SK-N-MC (cell line): ENCODE results near the gene AKAP6.
"Not testable (repeated sequence)": the region's sequence is repeated elsewhere in the genome, so short reads cannot be mapped to it uniquely, and the experiment has no call there.

Source experiments
- DNase-seq: peaks from one replicate; pipeline ENCODE4 v3.0.0-alpha.2; 2011; ENCODE audit warnings: low read depth, low spot score
- H3K27ac ChIP-seq: fragments of 200-600 bp; sonication (generic); 2 replicates; pipeline ENCODE4 v1.5.1; 2016; ENCODE audit warnings: mixed run types
- H3K36me3 ChIP-seq: fragments of 200-600 bp; sonication (generic); 2 replicates; pipeline ENCODE4 v1.6.1; 2017; ENCODE audit warnings: antibody characterized with exemption, low read length, mixed read lengths; ENCODE audit not compliant: insufficient read depth
- H3K4me3 ChIP-seq: fragments of 200-600 bp; sonication (generic); 2 replicates; pipeline ENCODE4 v1.5.1; 2016
- H3K9ac ChIP-seq: fragments of 200-600 bp; sonication (generic); 2 replicates; pipeline ENCODE4 v1.8.0; 2017; ENCODE audit warnings: mixed run types, mixed read lengths; ENCODE audit not compliant: insufficient read length
- H3K9me3 ChIP-seq: fragments of 200-600 bp; sonication (generic); 2 replicates; pipeline ENCODE4 v1.6.1; 2017; ENCODE audit warnings: low read depth, mild to moderate bottlenecking, antibody characterized with exemption, low read length, moderate library complexity, mixed read lengths
- EZH2 ChIP-seq: fragments of 200-600 bp; sonication (generic); IDR thresholded peaks from one replicate; pipeline ENCODE4 v1.6.1; 2017; ENCODE audit warnings: antibody characterized with exemption
- FOXP2 ChIP-seq: optimal IDR thresholded peaks from 2 replicates; pipeline ENCODE3; 2011; ENCODE audit warnings: mild to moderate bottlenecking, moderate library complexity; ENCODE audit not compliant: insufficient read depth; ENCODE audit errors: extremely low read length, control extremely low read depth
- POLR2AphosphoS5 ChIP-seq: IDR thresholded peaks from 2 replicates; pipeline ENCODE4 v1.6.1; 2012; ENCODE audit warnings: mild to moderate bottlenecking, low read depth, low read length, borderline replicate concordance

The AKAP6 gene

DNA sequence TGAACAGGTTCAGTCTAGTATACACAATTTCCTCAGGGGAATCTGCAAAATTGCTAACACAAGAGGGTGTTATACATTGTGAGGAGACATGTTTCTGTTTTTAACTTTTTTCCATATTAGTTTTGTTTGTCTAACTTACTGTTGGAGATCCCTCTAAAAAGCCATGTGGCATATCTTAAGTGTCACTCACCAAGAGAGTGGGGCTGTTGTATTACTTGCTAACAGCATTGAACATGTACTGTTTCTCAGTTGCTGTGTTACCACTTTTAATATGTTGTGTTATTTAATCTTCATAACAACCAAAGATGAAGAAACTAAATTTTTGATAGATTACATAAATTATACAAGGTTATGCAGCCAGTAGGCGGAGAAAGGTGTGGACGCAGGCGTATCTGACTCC is 455.3 kb downstream of the AKAP6 start:
- no peak for DNase-seq
- no peaks in the 10 kb centered on the region for H3K36me3 ChIP-seq
- no peak overlapping the region for H3K27ac ChIP-seq
- no peak overlapping the region for H3K9ac ChIP-seq
- no peaks in the 10 kb centered on the region for H3K9me3 ChIP-seq
- TF ChIP-seq FOXP2: no peak
- no peak for TF ChIP-seq EZH2
- no peak for TF ChIP-seq POLR2AphosphoS5
- no peak overlapping the region for H3K4me3 ChIP-seq

GRCh38 chr14:32785585-32785984 is 456.5 kb downstream of the AKAP6 start:
- H3K27ac ChIP-seq: no peak overlapping the region
- H3K4me3 ChIP-seq: no peak overlapping the region
- H3K36me3 ChIP-seq: no peaks in the 10 kb centered on the region
- TF ChIP-seq POLR2AphosphoS5 (no peak), EZH2 (no peak), FOXP2 (no peak)
- no peaks in the 10 kb centered on the region for H3K9me3 ChIP-seq
- no peak overlapping the region for H3K9ac ChIP-seq
- no peak for DNase-seq

DNA sequence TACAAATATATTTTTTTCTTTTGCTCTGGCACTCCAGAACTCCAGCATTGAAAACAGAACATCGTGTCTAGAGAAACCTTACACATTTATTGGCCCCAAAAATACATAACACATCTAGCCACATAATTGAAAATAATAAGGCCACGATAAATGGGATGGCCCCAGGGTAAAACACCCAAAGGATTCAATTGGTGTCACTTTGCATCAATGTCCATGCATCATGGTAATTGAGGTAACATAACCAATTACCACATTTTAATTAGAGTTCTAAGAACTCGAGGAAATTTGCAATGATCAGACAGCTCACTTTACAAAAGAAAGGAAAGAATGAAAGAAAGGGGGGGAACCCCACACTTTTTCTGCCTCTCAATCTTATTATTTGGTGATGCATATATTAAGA is 457.8 kb downstream of the AKAP6 start:
- H3K27ac ChIP-seq: no peak overlapping the region
- no peak overlapping the region for H3K9ac ChIP-seq
- H3K9me3 ChIP-seq: no peaks in the 10 kb centered on the region
- no peak overlapping the region for H3K4me3 ChIP-seq
- DNase-seq: no peak
- no peak for TF ChIP-seq FOXP2
- no peak for TF ChIP-seq POLR2AphosphoS5
- TF ChIP-seq EZH2: no peak
- no peaks in the 10 kb centered on the region for H3K36me3 ChIP-seq

- not testable (repeated sequence) for H3K9me3 ChIP-seq, H3K36me3 ChIP-seq, H3K9ac ChIP-seq, H3K27ac ChIP-seq, DNase-seq, H3K4me3 ChIP-seq
Measured at GRCh38 chr14:32793033-32793432, 463.9 kb downstream of the AKAP6 start.

- Histone ChIP-seq H3K36me3 (no peaks in the 10 kb centered on the region), H3K9ac (no peak overlapping the region)
- DNase-seq: no peak
Measured at GRCh38 chr14:32800320-32800719, 471.2 kb downstream of the AKAP6 start.

GRCh38 chr14:32802295-32802694 is 473.2 kb downstream of the AKAP6 start:
- no peak overlapping the region for H3K27ac ChIP-seq
- no peaks in the 10 kb centered on the region for H3K9me3 ChIP-seq
- H3K4me3 ChIP-seq: no peak overlapping the region
- no peak for DNase-seq
- TF ChIP-seq EZH2 (no peak), FOXP2 (no peak), POLR2AphosphoS5 (no peak)
- H3K36me3 ChIP-seq: no peaks in the 10 kb centered on the region
- no peak overlapping the region for H3K9ac ChIP-seq

More at GRCh38 chr14:32800320-32800719, 471.2 kb downstream of the AKAP6 start:
- Histone ChIP-seq H3K4me3 (no peak overlapping the region), H3K27ac (no peak overlapping the region), H3K9me3 (no peaks in the 10 kb centered on the region)
- TF ChIP-seq FOXP2: no peak
- TF ChIP-seq EZH2: no peak
- TF ChIP-seq POLR2AphosphoS5: no peak

GRCh38 chr14:32805979-32806378 is 476.9 kb downstream of the AKAP6 start:
- Histone ChIP-seq H3K27ac (no peak overlapping the region), H3K36me3 (no peaks in the 10 kb centered on the region), H3K9ac (no peak overlapping the region), H3K4me3 (no peak overlapping the region), H3K9me3 (no peaks in the 10 kb centered on the region)
- TF ChIP-seq EZH2: no peak
- TF ChIP-seq POLR2AphosphoS5: no peak
- TF ChIP-seq FOXP2: no peak
- no peak for DNase-seq

- Histone ChIP-seq H3K4me3 (no peak overlapping the region), H3K9ac (no peak overlapping the region), H3K36me3 (no peaks in the 10 kb centered on the region), H3K9me3 (no peaks in the 10 kb centered on the region), H3K27ac (no peak overlapping the region)
- no peak for DNase-seq
- TF ChIP-seq POLR2AphosphoS5 (no peak), EZH2 (no peak), FOXP2 (no peak)
Measured at GRCh38 chr14:32808644-32809043, 479.5 kb downstream of the AKAP6 start.

GRCh38 chr14:32809255-32809654 is 480.2 kb downstream of the AKAP6 start:
- Histone ChIP-seq H3K9ac (no peak overlapping the region), H3K9me3 (no peaks in the 10 kb centered on the region), H3K4me3 (no peak overlapping the region), H3K36me3 (no peaks in the 10 kb centered on the region), H3K27ac (no peak overlapping the region)
- no peak for DNase-seq
- TF ChIP-seq POLR2AphosphoS5 (no peak), EZH2 (no peak), FOXP2 (no peak)

- H3K4me3 ChIP-seq: no peak overlapping the region
- TF ChIP-seq EZH2 (no peak), POLR2AphosphoS5 (no peak), FOXP2 (no peak)
- no peaks in the 10 kb centered on the region for H3K36me3 ChIP-seq
- no peak overlapping the region for H3K9ac ChIP-seq
- DNase-seq: no peak
- no peak overlapping the region for H3K27ac ChIP-seq
- no peaks in the 10 kb centered on the region for H3K9me3 ChIP-seq
Measured at GRCh38 chr14:32813401-32813800, 484.3 kb downstream of the AKAP6 start.
